Activated naive CD4-positive, alpha-beta T cell treated with anti-CD3 and anti-CD28 coated beads, Interleukin-2, amount 50 U/mL, for 16 hours (primary cell): ENCODE measurements around the gene ATP2C1.
"Not testable (repeated sequence)": the region's sequence is repeated elsewhere in the genome, so short reads cannot be mapped to it uniquely, and the experiment has no call there.

Experiments used
- DNase-seq: peaks from one replicate; pipeline ENCODE4 v3.0.0-alpha.2; 2020

ATP2C1 gene

DNA sequence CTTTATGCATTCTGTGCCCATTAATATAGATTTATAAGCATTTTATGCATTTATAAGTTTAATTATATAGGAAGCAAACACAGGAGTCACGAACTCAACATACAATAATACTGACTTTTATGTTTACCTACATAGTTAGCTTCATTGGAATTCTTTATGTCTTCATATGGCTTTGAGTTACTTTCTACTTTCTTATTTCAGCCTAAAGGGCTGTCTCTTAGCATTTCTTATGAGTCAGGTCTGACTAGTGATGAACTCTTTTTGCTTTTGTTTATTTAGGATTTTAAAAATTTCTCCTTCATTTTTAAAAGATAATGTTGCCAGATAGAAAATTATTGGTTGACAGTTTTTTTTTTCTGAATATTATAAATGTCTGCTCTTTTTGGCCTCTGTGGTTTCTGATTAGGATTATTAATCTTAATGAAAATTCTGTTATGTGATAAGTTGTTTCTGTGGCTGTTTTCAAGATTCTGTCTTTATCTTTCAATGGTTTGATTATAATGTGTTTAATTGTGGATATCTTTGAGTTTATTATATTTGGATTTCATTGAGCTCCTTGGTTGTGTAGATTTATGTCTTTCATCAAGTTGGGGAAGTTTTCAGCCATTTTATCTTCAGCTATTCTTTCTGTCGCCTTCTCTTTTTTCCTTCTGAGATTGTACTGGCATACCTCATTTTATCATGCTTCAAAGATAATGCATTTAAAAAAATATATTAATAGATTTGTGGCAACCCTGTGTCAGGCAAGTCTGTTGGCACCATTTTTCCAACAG, 54.3 kb downstream of the ATP2C1 start:
- DNase-seq, result no peak

- no peak for DNase-seq
These were observed 55.0 kb downstream of the ATP2C1 start for GRCh38 chr3:130948929-130949328.

GRCh38 chr3:130950124-130950523, 56.2 kb downstream of the ATP2C1 start:
- no peak for DNase-seq

GRCh38 chr3:130950641-130951040, 56.8 kb downstream of the ATP2C1 start:
- DNase-seq, result no peak

DNA sequence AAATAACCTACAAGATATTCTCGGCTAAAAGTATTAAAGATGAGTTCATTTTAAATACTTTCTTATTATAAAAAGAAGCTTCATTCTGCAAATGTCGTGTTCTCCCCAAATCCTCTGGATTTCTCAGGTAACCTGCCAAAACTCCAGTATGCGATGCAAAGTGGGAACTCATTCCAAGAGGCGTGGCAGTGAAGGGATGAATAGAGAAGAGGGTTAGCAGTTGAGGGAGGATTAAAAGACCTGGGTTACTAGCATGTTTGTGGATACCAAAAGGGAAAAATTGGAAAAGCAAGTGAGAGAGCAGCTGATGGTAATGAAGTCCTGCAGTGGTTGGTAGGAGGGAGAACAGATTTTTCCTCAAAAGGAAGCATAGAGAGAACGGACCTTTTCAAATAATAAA, 61.6 kb downstream of the ATP2C1 start:
- no peak for DNase-seq

GRCh38 chr3:130956281-130956680, 62.4 kb downstream of the ATP2C1 start:
- no peak for DNase-seq

DNA sequence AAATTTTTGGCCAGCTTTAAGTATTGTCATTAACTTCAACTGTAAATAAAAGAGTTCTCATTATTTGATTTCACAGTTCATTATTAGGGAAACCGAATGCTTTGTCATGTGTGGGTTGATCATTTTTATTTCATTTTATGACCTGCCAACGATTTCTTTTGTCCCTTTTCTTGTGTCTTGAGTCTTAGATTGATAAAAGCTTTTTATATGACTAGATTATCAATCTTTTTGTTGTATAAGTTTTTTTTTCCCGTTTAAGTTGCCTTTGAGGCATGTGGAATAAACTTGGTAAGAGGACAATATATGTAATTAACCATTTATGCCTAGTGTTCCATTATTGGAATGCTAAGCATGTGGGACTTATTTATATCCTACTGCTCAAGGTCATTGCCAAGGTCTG, 62.8 kb downstream of the ATP2C1 start:
- DNase-seq, result no peak

DNA sequence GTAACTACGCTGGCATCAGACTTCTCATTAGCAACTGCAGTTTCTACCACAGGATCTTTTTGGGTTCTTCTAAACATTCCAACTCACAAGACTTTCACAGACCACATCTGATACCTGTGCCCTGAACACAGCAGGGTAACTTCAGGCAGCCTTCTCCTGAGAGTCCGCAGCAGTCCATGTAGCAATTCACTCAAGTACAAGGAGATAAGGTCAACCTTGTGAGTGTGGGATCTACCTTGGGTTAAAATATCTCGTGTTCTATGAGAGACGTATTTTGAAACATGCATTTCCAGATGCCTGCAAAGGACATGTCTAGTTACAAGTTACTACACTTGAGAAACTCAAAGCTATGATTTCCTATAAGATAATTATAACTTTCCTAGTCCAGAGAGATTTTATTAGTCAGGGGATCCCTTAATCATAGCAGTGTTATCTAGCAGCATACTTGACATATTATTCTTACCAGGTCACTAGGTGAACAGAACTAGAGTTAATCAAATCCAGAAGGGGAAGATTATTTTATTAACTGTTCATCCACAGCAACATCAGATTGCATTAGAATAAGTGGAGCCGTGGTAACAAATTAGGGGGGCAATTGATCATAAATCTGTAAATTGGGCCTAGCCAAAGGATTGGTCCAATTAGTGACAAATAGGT, 66.4 kb downstream of the ATP2C1 start:
- no peak for DNase-seq

DNA sequence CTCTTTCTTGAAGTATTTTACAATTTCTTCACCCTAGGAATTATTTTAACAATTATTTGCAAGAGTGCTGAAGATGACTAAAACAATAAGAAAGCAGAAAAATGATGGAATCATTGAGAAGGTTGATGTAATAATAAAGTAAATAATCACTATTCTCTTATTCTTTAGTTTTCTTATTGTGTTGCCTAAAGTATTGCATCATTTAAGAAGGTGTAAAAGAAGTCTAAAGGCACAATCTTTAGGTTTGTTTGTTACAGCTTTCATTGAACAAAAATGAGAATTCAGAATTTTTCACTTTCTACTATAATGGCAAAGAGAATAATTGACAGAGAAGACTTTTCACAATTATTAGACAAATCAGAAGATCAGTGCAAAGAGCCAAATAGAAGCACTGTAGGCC, 67.6 kb downstream of the ATP2C1 start:
- DNase-seq, result no peak

DNA sequence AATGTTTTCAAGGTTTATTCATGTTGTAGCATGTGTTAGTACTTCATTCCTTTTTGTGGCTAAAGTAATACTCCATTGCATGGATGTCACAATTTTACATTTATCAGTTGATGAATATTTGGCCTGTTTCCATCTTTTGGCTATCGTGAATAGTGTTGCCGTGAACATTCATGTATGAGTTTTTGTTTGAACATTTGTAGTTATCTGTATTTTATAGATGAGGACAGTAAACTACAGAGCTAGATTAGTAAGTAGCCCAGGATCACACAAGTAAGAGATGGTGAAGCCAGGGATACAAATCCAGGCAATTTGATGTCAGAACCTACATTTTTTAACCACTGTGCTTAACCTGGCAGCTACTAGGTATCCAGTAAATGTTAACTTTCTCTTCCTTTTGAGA, 69.6 kb downstream of the ATP2C1 start:
- no peak for DNase-seq

GRCh38 chr3:130963878-130964277, 70.0 kb downstream of the ATP2C1 start:
- no peak for DNase-seq

- no peak for DNase-seq
These were observed 73.4 kb downstream of the ATP2C1 start for GRCh38 chr3:130967281-130967680.

GRCh38 chr3:130968221-130968620, 74.3 kb downstream of the ATP2C1 start:
- no peak for DNase-seq

DNA sequence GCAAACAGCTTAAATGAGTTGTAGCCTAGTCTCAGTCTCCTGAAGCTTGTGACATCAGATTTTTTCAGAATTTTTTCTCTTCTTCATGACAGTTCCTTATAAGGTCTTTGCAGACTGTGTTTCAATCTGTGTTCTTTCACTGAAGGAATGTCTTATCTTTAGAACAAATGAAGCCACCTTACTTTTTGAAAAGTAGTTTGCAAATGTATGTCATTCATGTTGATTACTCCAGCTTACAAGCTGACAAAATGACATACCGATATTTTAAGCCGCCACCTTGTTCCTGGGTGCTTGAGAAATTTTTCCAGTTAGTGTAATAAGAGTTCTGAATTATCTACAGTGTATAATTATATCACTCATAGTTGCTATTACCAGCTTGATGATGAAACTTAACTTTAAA, 75.7 kb downstream of the ATP2C1 start:
- DNase-seq, result no peak

DNA sequence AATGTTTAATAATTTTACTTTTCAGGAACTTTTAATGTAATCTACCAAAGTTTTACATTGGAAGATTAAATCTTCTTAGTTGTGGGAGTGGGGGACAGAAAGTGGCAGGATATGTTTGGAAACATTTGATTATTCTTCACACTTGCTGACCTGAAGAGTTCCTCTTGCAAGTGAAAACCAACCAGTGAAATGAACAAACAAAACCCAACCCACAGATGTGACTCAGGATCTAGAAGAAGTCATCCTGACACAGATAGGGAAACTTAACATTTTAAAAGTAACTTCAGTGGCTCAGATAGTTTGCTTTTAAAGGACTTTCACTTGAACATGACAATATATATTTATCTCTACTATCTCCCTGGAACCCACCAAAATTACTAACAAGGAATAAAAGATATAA, 77.3 kb downstream of the ATP2C1 start:
- DNase-seq, result no peak

GRCh38 chr3:130972592-130972991, 78.7 kb downstream of the ATP2C1 start:
- not testable (repeated sequence) for DNase-seq

- DNase-seq, result no peak
These were observed 79.5 kb downstream of the ATP2C1 start for GRCh38 chr3:130973406-130973805.

GRCh38 chr3:130974201-130974600, 80.3 kb downstream of the ATP2C1 start:
- no peak for DNase-seq

DNA sequence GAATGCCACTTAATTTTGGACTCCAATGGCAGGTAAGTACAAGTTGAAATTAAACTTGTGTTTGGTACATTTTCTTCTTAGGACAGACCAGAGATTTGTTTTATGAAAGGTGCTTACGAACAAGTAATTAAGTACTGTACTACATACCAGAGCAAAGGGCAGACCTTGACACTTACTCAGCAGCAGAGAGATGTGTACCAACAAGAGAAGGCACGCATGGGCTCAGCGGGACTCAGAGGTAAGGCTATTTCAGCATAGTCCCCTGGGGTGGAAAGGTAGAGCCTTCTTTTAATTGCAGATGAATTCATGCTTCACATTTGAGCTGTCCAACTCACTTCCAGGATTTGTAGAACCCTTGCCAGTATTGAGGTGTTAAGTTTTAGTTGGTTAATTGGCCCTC, 81.4 kb downstream of the ATP2C1 start:
- no peak for DNase-seq

GRCh38 chr3:130976706-130977105, 82.8 kb downstream of the ATP2C1 start:
- DNase-seq, result no peak

GRCh38 chr3:130979117-130979516, 85.2 kb downstream of the ATP2C1 start:
- DNase-seq, result no peak

DNA sequence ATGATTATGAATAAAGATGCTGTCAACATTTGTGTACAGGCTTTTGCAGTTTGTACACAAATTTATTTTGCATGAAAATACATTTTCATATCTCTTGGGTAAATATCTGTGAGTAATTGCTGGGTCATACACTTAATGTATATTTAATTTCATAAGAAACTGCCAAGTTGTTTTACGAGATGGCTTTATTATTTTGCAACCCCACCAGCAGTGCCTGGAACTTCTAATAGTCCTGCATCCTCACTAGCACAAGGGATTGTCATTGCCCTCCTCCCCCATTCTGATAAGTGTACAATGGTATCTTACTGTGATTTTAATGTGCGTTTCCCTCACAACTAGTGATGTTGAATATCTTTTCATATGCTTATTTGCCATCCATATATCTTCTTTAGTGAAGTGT, 87.6 kb downstream of the ATP2C1 start:
- DNase-seq, result no peak

- no peak for DNase-seq
These were observed 96.4 kb downstream of the ATP2C1 start for GRCh38 chr3:130990282-130990681.

DNA sequence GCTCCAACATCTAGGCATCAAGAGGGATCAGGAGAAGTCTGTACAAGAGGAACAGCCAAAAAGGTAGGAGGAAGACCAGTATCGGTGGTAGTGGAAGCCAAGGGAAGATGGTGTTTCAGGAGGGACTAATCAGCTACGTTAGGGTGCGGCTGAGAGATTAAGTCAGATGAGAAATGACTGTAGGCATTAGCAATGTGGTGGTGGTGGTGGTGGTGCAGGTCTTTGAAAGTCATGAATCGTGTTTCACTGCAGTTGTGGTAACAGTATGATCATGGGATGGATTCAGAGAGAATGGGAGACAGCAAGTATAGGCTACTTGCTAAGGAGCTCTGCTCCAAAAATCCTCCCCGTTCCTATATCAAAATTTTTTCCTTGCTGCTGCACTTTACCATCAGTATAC, 97.2 kb downstream of the ATP2C1 start:
- DNase-seq, result no peak

- DNase-seq, result no peak
These were observed 98.5 kb downstream of the ATP2C1 start for GRCh38 chr3:130992344-130992743.
